ENCODE results near the gene PARD3B. TPM values are rescaled to one million over a fixed set of nuclear protein-coding genes. Genes with fewer than 3 reads are reported as not detected.

Gene PARD3B
- total and polyA plus RNA-seq, 10 of the 15 experiments (the other 5 are each of a cell fraction or from before 2014, with no cell fraction given), result 0.01 to 0.54 (median 0.07) TPM; not detected in 7

DNA sequence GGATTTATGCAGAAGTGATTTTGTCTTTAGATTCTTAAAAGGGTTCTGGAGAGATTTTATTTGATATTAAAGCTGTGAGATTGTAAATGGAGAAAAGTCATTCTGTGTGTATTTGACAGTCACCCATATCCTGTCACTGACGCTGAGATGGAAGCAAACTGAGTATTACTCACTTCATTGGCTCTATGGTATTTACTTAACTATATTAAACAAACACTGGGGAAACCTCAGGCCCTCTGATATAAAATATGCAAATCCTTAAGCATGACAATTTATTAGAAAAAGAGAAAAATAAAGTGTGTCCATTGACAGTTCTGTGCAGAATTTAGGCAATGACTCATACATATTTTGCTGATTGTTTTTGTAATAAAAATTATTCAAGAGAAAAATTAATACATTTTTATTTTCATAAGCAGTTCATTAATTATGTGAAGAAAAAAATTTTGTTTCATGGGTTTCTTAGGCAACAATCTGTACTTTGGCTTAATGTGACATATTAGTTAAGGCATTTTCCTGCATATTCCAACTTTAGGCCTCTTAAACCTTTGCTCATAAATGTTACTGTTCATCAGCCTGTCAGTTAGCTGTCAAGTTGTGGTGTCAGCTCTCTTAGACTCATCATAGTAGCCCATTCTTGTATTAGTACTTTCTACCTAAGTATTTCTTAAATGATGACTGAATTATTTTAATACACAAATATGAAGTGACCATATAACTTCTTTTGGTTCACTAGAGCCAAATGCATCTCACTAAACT is 99.9 kb downstream of the PARD3B start:
- Histone ChIP-seq H3K36me3 (ENCODE audit: control insufficient read depth in 2 of 2, insufficient read depth in 2 of 2, low read length in 1 of 2) (no peaks in the 10 kb centered on the region), H3K9ac (ENCODE audit: control insufficient read depth, insufficient read depth, low read length) (no peak overlapping the region), H4K20me1 (ENCODE audit: control insufficient read depth, insufficient read depth) (no peaks in the 10 kb centered on the region), H3K79me2 (ENCODE audit: control insufficient read depth, insufficient read depth, low read length) (no peaks in the 10 kb centered on the region), H3K4me2 (ENCODE audit: control insufficient read depth, insufficient read depth) (no peak overlapping the region), H3K27ac (ENCODE audit: control insufficient read depth, insufficient read depth) (no peak overlapping the region), H2AFZ (ENCODE audit: control insufficient read depth, low read depth, low read length) (no peak overlapping the region), H3K4me3 (no peak overlapping the region), H3K9me3 (replicated peaks; ENCODE audit: control insufficient read depth, insufficient read depth, low read length) (no peaks in the 10 kb centered on the region), H3K4me1 (ENCODE audit: control insufficient read depth, insufficient read depth, low read length) (no peaks in the 10 kb centered on the region), H3K27me3 (replicated peaks in 1 of 2; ENCODE audit: control insufficient read depth in 2 of 2, insufficient read depth in 2 of 2, low read length in 1 of 2) (no peaks in the 10 kb centered on the region)
- FAIRE-seq (no peak), DNase-seq (ENCODE audit: low read depth, low spot score) (no peak), ATAC-seq (no peak)
- BruUV-seq (replicated peaks), result no TSS peak
- WGBS (ENCODE audit: insufficient coverage, insufficient replicate concordance, low lambda C conversion rate, missing lambda C conversion rate), result 0% methylated on average over 1 of the region's 1 CpG
- CTCF ChIA-PET, result interaction anchor here (0.6 kb wide), 1 partner anchor 156 kb away, joined by 3 read pairs; no protein-coding TSS in a partner anchor
- RAD21 ChIA-PET (ENCODE audit: unreplicated experiment), result no interaction called here
- POLR2A ChIA-PET, result no interaction called here
- intact Hi-C loops (cut with micrococcal nuclease; ENCODE audit: unreplicated experiment), result no loop called here
- TF ChIP-seq TBL1XR1 (IDR thresholded peaks at IDR 0.05; ENCODE audit: low read depth, low read length) (no peak), POLR2AphosphoS2 (IDR thresholded peaks at IDR 0.05; ENCODE audit: low read depth, low read length) (no peak), JUND (IDR thresholded peaks at IDR 0.05; ENCODE audit: low read depth, low read length) (no peak), CREB1 (IDR thresholded peaks at IDR 0.05; ENCODE audit: low read depth) (no peak), RELA (IDR thresholded peaks at IDR 0.05; ENCODE audit: borderline replicate concordance, partially characterized antibody) (no peak), SP1 (IDR thresholded peaks at IDR 0.05; ENCODE audit: low read depth, low read length) (no peak), MXI1 (IDR thresholded peaks at IDR 0.05; ENCODE audit: low read depth, low read length) (no peak), GATAD2B (conservative IDR thresholded peaks at IDR 0.05; ENCODE audit: low read depth) (no peak), JUNB (IDR thresholded peaks at IDR 0.05) (no peak), LARP7 (IDR thresholded peaks at IDR 0.05) (no peak)
- TF ChIP-seq, protein P1, sequence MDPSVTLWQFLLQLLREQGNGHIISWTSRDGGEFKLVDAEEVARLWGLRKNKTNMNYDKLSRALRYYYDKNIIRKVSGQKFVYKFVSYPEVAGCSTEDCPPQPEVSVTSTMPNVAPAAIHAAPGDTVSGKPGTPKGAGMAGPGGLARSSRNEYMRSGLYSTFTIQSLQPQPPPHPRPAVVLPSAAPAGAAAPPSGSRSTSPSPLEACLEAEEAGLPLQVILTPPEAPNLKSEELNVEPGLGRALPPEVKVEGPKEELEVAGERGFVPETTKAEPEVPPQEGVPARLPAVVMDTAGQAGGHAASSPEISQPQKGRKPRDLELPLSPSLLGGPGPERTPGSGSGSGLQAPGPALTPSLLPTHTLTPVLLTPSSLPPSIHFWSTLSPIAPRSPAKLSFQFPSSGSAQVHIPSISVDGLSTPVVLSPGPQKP (IDR thresholded peaks at IDR 0.05; ENCODE audit: low read depth, low read length), result no peak
- TF ChIP-seq, protein P2, sequence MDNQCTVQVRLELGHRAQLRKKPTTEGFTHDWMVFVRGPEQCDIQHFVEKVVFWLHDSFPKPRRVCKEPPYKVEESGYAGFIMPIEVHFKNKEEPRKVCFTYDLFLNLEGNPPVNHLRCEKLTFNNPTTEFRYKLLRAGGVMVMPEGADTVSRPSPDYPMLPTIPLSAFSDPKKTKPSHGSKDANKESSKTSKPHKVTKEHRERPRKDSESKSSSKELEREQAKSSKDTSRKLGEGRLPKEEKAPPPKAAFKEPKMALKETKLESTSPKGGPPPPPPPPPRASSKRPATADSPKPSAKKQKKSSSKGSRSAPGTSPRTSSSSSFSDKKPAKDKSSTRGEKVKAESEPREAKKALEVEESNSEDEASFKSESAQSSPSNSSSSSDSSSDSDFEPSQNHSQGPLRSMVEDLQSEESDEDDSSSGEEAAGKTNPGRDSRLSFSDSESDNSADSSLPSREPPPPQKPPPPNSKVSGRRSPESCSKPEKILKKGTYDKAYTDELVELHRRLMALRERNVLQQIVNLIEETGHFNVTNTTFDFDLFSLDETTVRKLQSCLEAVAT (IDR thresholded peaks at IDR 0.05), result no peak
- TF ChIP-seq, protein P3, sequence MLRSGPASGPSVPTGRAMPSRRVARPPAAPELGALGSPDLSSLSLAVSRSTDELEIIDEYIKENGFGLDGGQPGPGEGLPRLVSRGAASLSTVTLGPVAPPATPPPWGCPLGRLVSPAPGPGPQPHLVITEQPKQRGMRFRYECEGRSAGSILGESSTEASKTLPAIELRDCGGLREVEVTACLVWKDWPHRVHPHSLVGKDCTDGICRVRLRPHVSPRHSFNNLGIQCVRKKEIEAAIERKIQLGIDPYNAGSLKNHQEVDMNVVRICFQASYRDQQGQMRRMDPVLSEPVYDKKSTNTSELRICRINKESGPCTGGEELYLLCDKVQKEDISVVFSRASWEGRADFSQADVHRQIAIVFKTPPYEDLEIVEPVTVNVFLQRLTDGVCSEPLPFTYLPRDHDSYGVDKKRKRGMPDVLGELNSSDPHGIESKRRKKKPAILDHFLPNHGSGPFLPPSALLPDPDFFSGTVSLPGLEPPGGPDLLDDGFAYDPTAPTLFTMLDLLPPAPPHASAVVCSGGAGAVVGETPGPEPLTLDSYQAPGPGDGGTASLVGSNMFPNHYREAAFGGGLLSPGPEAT (IDR thresholded peaks at IDR 0.05; ENCODE audit: low read depth), result no peak
- TF ChIP-seq, protein P4, sequence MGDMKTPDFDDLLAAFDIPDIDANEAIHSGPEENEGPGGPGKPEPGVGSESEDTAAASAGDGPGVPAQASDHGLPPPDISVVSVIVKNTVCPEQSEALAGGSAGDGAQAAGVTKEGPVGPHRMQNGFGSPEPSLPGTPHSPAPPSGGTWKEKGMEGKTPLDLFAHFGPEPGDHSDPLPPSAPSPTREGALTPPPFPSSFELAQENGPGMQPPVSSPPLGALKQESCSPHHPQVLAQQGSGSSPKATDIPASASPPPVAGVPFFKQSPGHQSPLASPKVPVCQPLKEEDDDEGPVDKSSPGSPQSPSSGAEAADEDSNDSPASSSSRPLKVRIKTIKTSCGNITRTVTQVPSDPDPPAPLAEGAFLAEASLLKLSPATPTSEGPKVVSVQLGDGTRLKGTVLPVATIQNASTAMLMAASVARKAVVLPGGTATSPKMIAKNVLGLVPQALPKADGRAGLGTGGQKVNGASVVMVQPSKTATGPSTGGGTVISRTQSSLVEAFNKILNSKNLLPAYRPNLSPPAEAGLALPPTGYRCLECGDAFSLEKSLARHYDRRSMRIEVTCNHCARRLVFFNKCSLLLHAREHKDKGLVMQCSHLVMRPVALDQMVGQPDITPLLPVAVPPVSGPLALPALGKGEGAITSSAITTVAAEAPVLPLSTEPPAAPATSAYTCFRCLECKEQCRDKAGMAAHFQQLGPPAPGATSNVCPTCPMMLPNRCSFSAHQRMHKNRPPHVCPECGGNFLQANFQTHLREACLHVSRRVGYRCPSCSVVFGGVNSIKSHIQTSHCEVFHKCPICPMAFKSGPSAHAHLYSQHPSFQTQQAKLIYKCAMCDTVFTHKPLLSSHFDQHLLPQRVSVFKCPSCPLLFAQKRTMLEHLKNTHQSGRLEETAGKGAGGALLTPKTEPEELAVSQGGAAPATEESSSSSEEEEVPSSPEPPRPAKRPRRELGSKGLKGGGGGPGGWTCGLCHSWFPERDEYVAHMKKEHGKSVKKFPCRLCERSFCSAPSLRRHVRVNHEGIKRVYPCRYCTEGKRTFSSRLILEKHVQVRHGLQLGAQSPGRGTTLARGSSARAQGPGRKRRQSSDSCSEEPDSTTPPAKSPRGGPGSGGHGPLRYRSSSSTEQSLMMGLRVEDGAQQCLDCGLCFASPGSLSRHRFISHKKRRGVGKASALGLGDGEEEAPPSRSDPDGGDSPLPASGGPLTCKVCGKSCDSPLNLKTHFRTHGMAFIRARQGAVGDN (IDR thresholded peaks at IDR 0.05), result no peak
- TF ChIP-seq, protein P5, sequence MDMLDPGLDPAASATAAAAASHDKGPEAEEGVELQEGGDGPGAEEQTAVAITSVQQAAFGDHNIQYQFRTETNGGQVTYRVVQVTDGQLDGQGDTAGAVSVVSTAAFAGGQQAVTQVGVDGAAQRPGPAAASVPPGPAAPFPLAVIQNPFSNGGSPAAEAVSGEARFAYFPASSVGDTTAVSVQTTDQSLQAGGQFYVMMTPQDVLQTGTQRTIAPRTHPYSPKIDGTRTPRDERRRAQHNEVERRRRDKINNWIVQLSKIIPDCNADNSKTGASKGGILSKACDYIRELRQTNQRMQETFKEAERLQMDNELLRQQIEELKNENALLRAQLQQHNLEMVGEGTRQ (IDR thresholded peaks at IDR 0.05; ENCODE audit: borderline replicate concordance, low read depth, low read length), result no peak
- in situ Hi-C loops (cut with MboI), result no loop called here
- SMC1A ChIA-PET (ENCODE audit: uncharacterized antibody, unreplicated experiment), result no interaction called here
